SIG-M5 treated with dmso at 0.1 percent for 504 hours (cell line): ENCODE data around the gene IL1R2.

Source experiments
- DNase-seq: peaks from one replicate; lab custom pipeline; 2025; ENCODE audit not compliant: unreplicated experiment; lab: John Stamatoyannopoulos, UW

The IL1R2 gene

DNA sequence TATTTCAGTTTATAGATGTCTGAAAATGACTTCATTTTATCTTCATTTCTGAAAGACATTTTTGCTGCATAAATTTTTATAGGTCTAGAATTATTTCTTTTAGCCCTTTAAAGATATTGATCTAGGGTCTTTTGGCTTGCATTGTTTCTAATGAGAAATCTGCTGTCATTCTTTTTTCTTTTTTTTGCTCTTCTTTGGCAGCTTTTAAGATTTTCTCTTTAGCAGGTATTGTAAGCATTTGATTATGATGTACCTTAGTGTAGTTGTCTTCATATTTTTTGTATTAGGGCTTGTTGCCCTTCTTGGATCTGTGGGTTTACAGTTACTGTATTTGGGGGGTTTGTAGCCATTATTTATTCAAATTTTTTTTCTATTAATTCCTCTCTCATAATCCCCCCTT, 84.8 kb downstream of the IL1R2 start:
- DNase-seq: no peak
